Choroid plexus epithelial cell (primary cell): ENCODE results near the gene FLNC.
A peak's percentile ranks its signal among the peaks of the same experiment; 100 is the strongest.

ENCODE experiments used
- DNase-seq: peaks from one replicate; pipeline ENCODE4 v3.0.0-alpha.2; 2010; ENCODE audit warnings: low read depth
- H3K4me3 ChIP-seq: 2 replicates; pipeline ENCODE4 v1.5.1; 2011; ENCODE audit warnings: low read depth, mild to moderate bottlenecking, control low read depth, low read length, moderate library complexity
- TF ChIP-seq, protein P1 (sequence below): conservative IDR thresholded peaks from 2 replicates; pipeline ENCODE4 v1.5.1; 2011; ENCODE audit warnings: low read depth, mild to moderate bottlenecking, control low read depth, inconsistent platforms, low read length, moderate library complexity

The FLNC gene

DNA sequence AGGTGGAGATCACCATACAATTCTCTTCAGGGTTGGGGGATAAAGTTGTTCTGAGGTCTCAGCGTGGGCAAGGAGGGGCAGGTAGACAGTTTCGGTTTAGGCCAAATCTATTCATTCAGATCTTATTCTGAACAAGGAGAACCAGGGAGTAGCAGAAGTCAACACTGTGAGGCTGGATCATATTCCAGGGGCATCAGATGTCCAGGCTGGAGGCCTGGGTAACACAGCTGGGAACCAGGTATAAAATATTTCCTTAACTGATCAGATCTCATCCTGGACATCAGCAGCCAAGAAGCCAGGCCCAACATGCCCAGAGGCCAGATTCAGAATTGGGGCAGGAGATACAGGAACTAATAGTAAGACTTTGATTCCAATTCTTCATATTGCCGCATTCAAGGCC, 19.2 kb upstream of the FLNC start:
- TF ChIP-seq, protein P1, sequence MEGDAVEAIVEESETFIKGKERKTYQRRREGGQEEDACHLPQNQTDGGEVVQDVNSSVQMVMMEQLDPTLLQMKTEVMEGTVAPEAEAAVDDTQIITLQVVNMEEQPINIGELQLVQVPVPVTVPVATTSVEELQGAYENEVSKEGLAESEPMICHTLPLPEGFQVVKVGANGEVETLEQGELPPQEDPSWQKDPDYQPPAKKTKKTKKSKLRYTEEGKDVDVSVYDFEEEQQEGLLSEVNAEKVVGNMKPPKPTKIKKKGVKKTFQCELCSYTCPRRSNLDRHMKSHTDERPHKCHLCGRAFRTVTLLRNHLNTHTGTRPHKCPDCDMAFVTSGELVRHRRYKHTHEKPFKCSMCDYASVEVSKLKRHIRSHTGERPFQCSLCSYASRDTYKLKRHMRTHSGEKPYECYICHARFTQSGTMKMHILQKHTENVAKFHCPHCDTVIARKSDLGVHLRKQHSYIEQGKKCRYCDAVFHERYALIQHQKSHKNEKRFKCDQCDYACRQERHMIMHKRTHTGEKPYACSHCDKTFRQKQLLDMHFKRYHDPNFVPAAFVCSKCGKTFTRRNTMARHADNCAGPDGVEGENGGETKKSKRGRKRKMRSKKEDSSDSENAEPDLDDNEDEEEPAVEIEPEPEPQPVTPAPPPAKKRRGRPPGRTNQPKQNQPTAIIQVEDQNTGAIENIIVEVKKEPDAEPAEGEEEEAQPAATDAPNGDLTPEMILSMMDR = no peak
- no peak overlapping the region for H3K4me3 ChIP-seq
- DNase-seq = no peak

GRCh38 chr7:128811631-128812430, 18.4 kb upstream of the FLNC start:
- TF ChIP-seq, protein P1 = no peak
- DNase-seq = no peak
- no peak overlapping the region for H3K4me3 ChIP-seq

DNA sequence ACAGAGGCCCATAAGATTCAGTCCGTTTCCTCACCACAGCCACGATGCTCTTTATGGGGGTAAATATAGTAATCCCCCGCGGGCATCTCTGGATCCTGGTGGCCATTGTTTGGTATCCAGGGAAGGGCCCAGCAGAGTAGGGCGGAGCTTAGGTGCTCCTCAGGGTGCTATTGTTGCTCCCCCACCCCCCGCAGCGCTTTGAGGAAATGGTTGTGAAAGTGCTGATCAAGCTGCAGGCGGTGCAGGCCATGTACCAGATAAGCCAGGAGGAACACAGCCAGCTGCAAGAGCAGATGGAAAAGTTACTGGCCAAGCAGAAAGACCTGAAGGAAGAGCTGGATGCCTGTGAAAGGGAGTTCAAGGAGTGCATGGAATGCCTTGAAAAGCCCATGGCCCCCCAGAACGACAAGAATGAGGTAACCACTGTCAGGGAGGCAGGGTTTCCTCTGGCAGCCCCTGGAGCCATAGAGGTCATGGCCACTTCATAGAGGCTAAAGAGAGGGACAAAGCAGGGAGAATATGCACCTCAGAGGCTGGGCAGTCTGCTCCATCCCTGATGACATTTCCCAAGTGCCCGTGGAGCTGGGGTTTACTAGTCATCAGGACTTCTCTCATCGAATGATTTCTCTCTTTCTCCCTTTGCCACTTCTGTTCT, 17.6 kb upstream of the FLNC start:
- peak; percentile 66 for DNase-seq
- TF ChIP-seq, protein P1 = no peak
- no peak overlapping the region for H3K4me3 ChIP-seq

DNA sequence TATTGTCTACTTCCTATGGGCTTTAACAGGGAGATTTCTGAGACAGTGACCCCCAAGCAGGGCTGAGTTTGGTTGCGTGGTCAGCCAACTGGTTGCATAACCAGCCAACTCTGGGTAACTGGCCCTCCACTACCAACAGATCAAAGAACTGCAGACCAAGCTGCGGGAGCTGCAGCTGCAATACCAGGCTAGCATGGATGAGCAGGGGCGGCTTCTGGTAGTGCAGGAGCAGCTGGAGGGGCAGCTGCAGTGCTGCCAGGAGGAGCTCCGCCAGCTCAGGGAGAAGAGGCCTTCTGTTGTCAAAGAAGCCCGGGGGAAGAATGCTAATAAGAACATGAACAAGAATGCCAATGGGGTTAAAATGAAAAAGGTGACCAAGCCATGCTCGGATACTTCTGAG, 15.7 kb upstream of the FLNC start:
- DNase-seq = no peak
- H3K4me3 ChIP-seq = no peak overlapping the region
- TF ChIP-seq, protein P1 = no peak

- TF ChIP-seq, protein P1 = no peak
- no peak for DNase-seq
These were observed 14.8 kb upstream of the FLNC start for GRCh38 chr7:128815289-128815942.

DNA sequence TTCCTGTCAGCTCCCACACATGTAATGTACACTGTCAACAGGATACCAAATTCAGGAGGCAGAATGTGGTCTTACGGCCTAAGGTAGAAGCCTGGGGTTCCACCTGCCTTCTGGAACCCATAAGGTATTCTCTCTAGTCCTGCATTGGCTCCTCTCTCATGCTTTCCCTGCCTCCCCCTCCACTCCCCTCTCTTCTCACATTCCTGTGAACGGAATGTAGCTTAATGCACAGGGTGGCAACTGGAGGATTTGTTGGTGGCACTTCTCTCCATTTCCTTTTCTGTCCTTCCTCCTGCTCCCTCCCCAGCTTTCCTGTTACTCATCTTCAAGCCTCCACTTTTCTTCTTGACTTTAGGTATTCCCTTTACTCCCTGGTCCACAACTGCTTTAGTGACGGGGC, 11.5 kb upstream of the FLNC start:
- H3K4me3 ChIP-seq = no peak overlapping the region
- DNase-seq = no peak
- TF ChIP-seq, protein P1 = no peak

More at GRCh38 chr7:128815289-128815942, 14.8 kb upstream of the FLNC start:
- no peak overlapping the region for H3K4me3 ChIP-seq
